Prostate gland (tissue), 2 donors: ENCODE data around the gene ACTN4.

ENCODE experiments used
- CTCF ChIP-seq, 4 experiments: fragments of 200-600 bp in 2 of 4; fragments of 450-650 bp in 2 of 4; sonication (generic) in 2 of 4; IDR thresholded peaks; 1 replicate in 3 of 4; 2 replicates in 1 of 4; pipeline ENCODE4 v1.5.1; 2016 to 2019; ENCODE audit warnings: antibody characterized with exemption in 4 of 4, mild to moderate bottlenecking in 2 of 4, moderate library complexity in 2 of 4
- POLR2A ChIP-seq: fragments of 450-650 bp; IDR thresholded peaks from one replicate; pipeline ENCODE4 v1.6.1; 2016; ENCODE audit warnings: antibody characterized with exemption, mild to moderate bottlenecking
- POLR2AphosphoS5 ChIP-seq: sonication (generic); formaldehyde crosslinking; IDR thresholded peaks from one replicate; pipeline ENCODE4 v1.6.1; 2017; ENCODE audit warnings: antibody characterized with exemption

GRCh38 chr19:38615007-38615581 is 32.4 kb upstream of the ACTN4 start:
- TF ChIP-seq CTCF (IDR thresholded peaks at IDR 0.05) (no peak), POLR2AphosphoS5 (no peak), POLR2A (no peak)
